Caco-2 (cell line): ENCODE measurements around the gene POM121. TPM values are rescaled to one million over a fixed set of nuclear protein-coding genes. Genes with fewer than 3 reads are reported as not detected.
"Not testable (repeated sequence)": the region's sequence is repeated elsewhere in the genome, so short reads cannot be mapped to it uniquely, and the experiment has no call there.

Experiments used
- Bru-seq: library from RNA; stranded (reverse); fragments of 400-500 nt; gene quantifications from one replicate; lab custom pipeline; 2021; lab: Mats Ljungman, UMichigan
- BruChase-seq, 2 experiments: library from RNA; stranded (reverse); fragments of 400-500 nt; gene quantifications; one replicate each; lab custom pipeline; 2021; lab: Mats Ljungman, UMichigan
- BruUV-seq: library from RNA; stranded (reverse); fragments of 400-500 nt; replicated peaks from 2 replicates; lab custom pipeline; 2021; lab: Mats Ljungman, UMichigan
- CTCF ChIA-PET: fragments of 300-600 bp; sonication (Branson Sonifier 250); formaldehyde crosslinking; loops from one replicate; lab custom pipeline; 2022; ENCODE audit warnings: antibody characterized with exemption; lab: Charles Lee
- POLR2A ChIA-PET: fragments of 300-600 bp; sonication (Branson Sonifier 250); formaldehyde crosslinking; loops from one replicate; lab custom pipeline; 2022; ENCODE audit warnings: antibody characterized with exemption; lab: Charles Lee
- DNase-seq, 2 experiments: peaks; one replicate each; pipeline versions ENCODE4 v3.0.0 to v3.0.0-alpha.2; 2020 to 2022
- H3K27me3 ChIP-seq: replicated peaks from 2 replicates; pipeline ENCODE4 v1.6.0; 2011; ENCODE audit warnings: low read length; ENCODE audit not compliant: control insufficient read depth, insufficient read depth
- H3K36me3 ChIP-seq: 2 replicates; pipeline ENCODE4 v1.5.1; 2011; ENCODE audit warnings: low read length; ENCODE audit not compliant: control insufficient read depth, insufficient read depth
- H3K4me1 ChIP-seq: fragments of 250-450 bp; sonication (Bioruptor Pico); 2 replicates; pipeline ENCODE4 v1.5.1; 2020; ENCODE audit warnings: mild to moderate bottlenecking
- H3K4me3 ChIP-seq: 2 replicates; pipeline ENCODE4 v1.5.1; 2011; ENCODE audit warnings: low read depth, mild to moderate bottlenecking, control low read depth, low read length
- H3K9me3 ChIP-seq: fragments of 250-450 bp; sonication (Bioruptor Pico); 2 replicates; pipeline ENCODE4 v1.5.1; 2020; ENCODE audit warnings: mild to moderate bottlenecking, moderate library complexity
- H3K27ac Mint-ChIP-seq: one replicate; pipeline ENCODE4 v1.8.0; 2022; ENCODE audit warnings: mixed read lengths; ENCODE audit not compliant: unreplicated experiment
- H3K27me3 Mint-ChIP-seq: one replicate; pipeline ENCODE4 v1.8.0; 2022; ENCODE audit warnings: mixed read lengths; ENCODE audit not compliant: insufficient read depth, unreplicated experiment
- H3K36me3 Mint-ChIP-seq: one replicate; pipeline ENCODE4 v1.8.0; 2022; ENCODE audit warnings: mild to moderate bottlenecking, mixed read lengths; ENCODE audit not compliant: insufficient read depth, unreplicated experiment
- H3K4me1 Mint-ChIP-seq: one replicate; pipeline ENCODE4 v1.8.0; 2022; ENCODE audit warnings: low read depth, mixed read lengths; ENCODE audit not compliant: unreplicated experiment
- H3K4me3 Mint-ChIP-seq: one replicate; pipeline ENCODE4 v1.8.0; 2022; ENCODE audit warnings: mild to moderate bottlenecking, moderate library complexity, mixed read lengths; ENCODE audit not compliant: unreplicated experiment
- H3K9me3 Mint-ChIP-seq: one replicate; pipeline ENCODE4 v1.8.0; 2022; ENCODE audit warnings: mixed read lengths; ENCODE audit not compliant: unreplicated experiment
- intact Hi-C: fragments of 100-400 bp; cut with micrococcal nuclease; formaldehyde crosslinking; loops from one replicate; pipeline ENCODE4 v1.10.0; 2022; ENCODE audit not compliant: unreplicated experiment
- long read RNA-seq: library from polyadenylated mRNA; stranded (forward); transcript quantifications from one replicate; pipeline ENCODE4 v2.0.0, GENCODE V29; 2022
- total RNA-seq: library from RNA; stranded (reverse); gene quantifications from 2 replicates; pipeline ENCODE4 v1.2.3, GENCODE V29; 2022
- TF ChIP-seq, protein P1 (sequence below), 2 experiments: fragments of 200-600 bp in 1 of 2; IDR thresholded peaks; 1 replicate in 1 of 2; 2 replicates in 1 of 2; pipeline versions ENCODE4 v1.5.1 to v1.8.0; 2011 to 2022; ENCODE audit warnings: antibody characterized with exemption in 1 of 2, control low read depth in 1 of 2, inconsistent platforms in 1 of 2, low read depth in 1 of 2, low read length in 1 of 2, mild to moderate bottlenecking in 1 of 2, moderate library complexity in 1 of 2; ENCODE audit not compliant: insufficient read depth in 1 of 2, severe bottlenecking in 1 of 2, unreplicated experiment in 1 of 2

Gene POM121
- total RNA-seq (76.8 and 83.1 TPM in 2 replicates), Bru-seq, nascent RNA (percentile 89 among the genes with signal in this experiment), BruChase-seq, experiment 1, labeled RNA remaining after a 2-hour chase (percentile 89 among the genes with signal in this experiment), BruChase-seq, experiment 2, labeled RNA remaining after a 6-hour chase (percentile 92 among the genes with signal in this experiment)
- long read RNA-seq, full-length matches to known transcripts, result 1 of 111 reads
- long read RNA-seq, partial matches to known transcripts, result 78 of 111 reads
- long read RNA-seq, other reads (novel, unspliced or antisense), result 32 of 111 reads

DNA sequence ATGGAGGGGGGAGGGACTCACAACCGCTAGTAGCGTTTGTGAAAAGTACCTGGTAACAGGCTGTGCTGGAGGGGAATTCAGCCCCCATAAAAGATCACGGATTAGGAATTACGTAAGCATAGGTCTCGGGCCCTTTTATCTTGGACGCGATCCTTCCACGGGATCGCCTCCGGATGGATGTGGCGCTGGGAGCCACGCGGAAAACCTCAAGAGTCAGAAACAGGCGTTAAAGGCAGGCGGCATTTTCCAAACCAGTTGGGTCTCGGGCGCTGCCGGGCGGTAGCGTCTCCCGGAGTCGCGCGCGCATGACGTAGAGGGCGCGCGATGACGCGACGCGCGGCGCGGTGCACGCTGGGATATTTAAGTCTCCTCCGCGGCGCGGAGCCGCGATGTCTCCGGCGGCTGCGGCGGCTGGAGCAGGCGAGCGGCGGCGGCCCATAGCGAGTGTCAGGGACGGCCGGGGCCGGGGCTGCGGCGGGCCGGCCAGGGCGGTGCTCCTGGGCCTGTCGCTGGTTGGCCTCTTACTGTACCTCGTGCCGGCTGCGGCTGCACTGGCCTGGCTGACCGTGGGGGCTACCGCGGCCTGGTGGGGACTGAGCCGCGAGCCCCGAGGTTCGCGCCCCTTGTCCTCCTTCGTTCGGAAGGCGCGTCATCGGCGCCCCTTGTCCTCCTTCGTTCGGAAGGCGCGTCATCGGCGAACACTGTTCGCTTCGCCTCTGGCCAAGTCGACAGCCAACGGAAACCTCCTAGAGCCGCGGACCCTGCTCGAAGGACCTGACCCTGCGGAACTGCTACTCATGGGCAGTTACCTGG, at the start of gene POM121:
Gene POM121 (plus strand): TSS at position 363 of the 813 bp plus-strand sequence. CDS start 27 bp downstream, at position 390.
- ChIA-PET POLR2A (no interaction called here), CTCF (no interaction called here)
- DNase-seq, result peak; percentile 86 to 89
- Histone ChIP-seq H3K4me1 (no peaks in the 10 kb centered on the region), H3K9me3 (no peaks in the 10 kb centered on the region), H3K4me3 (peak within 1 kb of the TSS; percentile 56), H3K27me3 (no peaks in the 10 kb centered on the region), H3K36me3 (peaks cover 3% of the 10 kb centered on the region; the same call in 1 of the 2 replicates)
- TF ChIP-seq, protein P1, sequence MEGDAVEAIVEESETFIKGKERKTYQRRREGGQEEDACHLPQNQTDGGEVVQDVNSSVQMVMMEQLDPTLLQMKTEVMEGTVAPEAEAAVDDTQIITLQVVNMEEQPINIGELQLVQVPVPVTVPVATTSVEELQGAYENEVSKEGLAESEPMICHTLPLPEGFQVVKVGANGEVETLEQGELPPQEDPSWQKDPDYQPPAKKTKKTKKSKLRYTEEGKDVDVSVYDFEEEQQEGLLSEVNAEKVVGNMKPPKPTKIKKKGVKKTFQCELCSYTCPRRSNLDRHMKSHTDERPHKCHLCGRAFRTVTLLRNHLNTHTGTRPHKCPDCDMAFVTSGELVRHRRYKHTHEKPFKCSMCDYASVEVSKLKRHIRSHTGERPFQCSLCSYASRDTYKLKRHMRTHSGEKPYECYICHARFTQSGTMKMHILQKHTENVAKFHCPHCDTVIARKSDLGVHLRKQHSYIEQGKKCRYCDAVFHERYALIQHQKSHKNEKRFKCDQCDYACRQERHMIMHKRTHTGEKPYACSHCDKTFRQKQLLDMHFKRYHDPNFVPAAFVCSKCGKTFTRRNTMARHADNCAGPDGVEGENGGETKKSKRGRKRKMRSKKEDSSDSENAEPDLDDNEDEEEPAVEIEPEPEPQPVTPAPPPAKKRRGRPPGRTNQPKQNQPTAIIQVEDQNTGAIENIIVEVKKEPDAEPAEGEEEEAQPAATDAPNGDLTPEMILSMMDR (IDR thresholded peaks at IDR 0.05; ENCODE audit: insufficient read depth in 1 of 2, low read depth in 1 of 2, low read length in 1 of 2, severe bottlenecking in 1 of 2, unreplicated experiment in 1 of 2), result no peak
- no TSS peak for BruUV-seq
- Mint-ChIP-seq H3K36me3 (peaks cover 75% of the 10 kb centered on the region), H3K4me1 (peaks cover 8% of the 10 kb centered on the region), H3K27me3 (no peaks in the 10 kb centered on the region), H3K27ac (peak within 1 kb of the TSS; percentile 99), H3K4me3 (peak within 1 kb of the TSS; percentile 95), H3K9me3 (no peaks in the 10 kb centered on the region)
- intact Hi-C loops, result loop anchor here (2.0 kb wide), 1 partner anchor 46 kb away; no protein-coding TSS in a partner anchor

DNA sequence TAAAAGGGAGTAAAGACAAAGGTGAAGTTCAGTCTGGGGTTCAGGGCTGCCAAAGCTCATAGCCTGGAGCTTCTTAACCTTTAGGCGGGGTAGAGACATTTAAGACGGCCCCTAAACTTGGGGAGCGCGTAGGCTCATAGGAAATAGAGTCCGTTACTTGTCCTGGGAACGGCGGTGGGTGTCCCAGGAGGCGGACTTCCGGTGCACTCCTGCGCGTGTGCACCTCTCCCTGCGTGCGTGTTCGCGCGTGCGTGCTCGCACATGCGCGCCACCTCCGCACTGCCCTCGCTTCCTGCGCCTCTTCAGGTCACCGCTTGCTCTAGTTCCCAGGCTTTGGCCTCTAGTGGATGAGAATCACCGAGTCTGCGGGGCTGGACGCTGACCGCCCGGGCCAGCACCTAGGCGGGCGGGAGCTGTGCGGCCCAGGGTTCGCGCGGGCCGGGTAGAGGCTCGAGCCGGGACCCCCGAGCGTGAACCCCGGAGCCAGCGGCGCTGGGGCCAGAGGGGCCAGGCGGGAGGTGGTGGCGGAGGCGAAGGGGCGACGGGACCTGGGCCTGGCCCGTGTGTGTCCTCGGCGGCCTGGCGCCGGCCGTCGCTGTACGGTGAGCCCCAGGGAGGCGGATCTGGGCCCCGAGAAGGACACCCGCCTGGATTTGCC, 45.7 kb upstream of the POM121 start:
- BruUV-seq, H3K9me3 Mint-ChIP-seq, CTCF ChIA-PET, H3K9me3 ChIP-seq, H3K27me3 Mint-ChIP-seq, H3K4me1 ChIP-seq, POLR2A ChIA-PET, H3K4me1 Mint-ChIP-seq, H3K27me3 ChIP-seq, H3K36me3 ChIP-seq: not testable (repeated sequence)
- peak overlapping the region; percentile 56 for H3K4me3 ChIP-seq
- Mint-ChIP-seq H3K36me3 (peaks cover 28% of the 10 kb centered on the region), H3K4me3 (peak overlapping the region; percentile 98), H3K27ac (peak overlapping the region; percentile 81)
- DNase-seq, result peak; percentile 86 to 89
- intact Hi-C loops, result loop anchor here (2.0 to 5.0 kb wide), 2 partner anchors 46 to 52 kb away; partner anchors contain the start of genes POM121 and TYW1B

DNA sequence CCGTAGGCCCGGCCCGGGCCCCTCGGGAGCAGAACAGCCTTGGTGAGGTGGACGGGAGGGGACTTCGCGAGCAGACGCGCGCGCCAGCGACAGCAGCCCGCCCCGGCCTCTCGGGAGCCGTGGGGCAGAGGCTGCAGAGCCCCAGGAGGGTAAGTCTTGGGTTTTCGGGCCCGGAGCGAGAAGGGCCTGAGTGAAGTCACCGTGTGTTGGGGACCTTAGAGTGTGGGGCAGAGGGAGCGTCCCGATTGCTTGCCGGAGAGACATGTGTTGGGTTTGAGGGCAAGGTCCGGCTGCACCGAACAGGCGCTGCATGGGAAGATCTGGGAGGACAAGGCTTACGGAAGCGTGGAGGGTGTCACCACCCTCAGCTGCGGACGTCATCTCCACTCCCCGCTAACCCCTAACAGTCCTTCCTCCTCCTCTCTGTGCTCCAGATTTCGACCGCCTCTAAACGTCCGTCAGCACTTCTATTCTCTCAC, 45.1 kb upstream of the POM121 start:
- H3K4me3 ChIP-seq, result peak overlapping the region; percentile 56
- intact Hi-C loops, result loop anchor here (2.0 to 5.0 kb wide), 2 partner anchors 45 to 52 kb away; partner anchors contain the start of genes POM121 and TYW1B
- Mint-ChIP-seq H3K36me3 (peaks cover 28% of the 10 kb centered on the region), H3K4me3 (peak overlapping the region; percentile 98), H3K27ac (peak overlapping the region; percentile 81)
- H3K27me3 Mint-ChIP-seq, H3K27me3 ChIP-seq, CTCF ChIA-PET, H3K4me1 ChIP-seq, H3K36me3 ChIP-seq, H3K4me1 Mint-ChIP-seq, H3K9me3 Mint-ChIP-seq, BruUV-seq, H3K9me3 ChIP-seq, POLR2A ChIA-PET: not testable (repeated sequence)
- DNase-seq, result peak; percentile 66 to 76

DNA sequence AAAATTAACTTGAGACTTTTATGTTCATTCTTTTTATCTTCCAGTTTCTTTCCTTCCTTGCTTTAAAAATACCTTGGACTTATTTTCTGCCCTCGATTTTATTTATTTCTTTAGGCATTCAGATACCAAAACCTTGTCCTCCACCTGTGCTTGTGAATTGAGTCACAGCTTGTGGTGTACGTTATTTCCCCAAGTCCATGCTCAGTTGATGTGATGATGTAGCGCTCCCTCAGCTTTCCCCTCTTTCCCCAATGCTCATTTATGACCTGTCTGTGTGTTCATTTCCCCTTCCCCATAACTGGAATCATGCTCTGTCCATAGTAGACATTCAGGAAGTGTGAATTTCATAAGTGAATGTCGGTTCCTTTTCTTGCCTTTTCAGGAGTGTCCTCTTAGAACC, 33.1 kb upstream of the POM121 start:
- DNase-seq, intact Hi-C loops, BruUV-seq, H3K4me3 ChIP-seq, H3K27me3 ChIP-seq, H3K36me3 ChIP-seq, H3K9me3 Mint-ChIP-seq, CTCF ChIA-PET, H3K9me3 ChIP-seq, H3K27ac Mint-ChIP-seq, H3K4me3 Mint-ChIP-seq, POLR2A ChIA-PET, H3K4me1 Mint-ChIP-seq, H3K27me3 Mint-ChIP-seq, H3K4me1 ChIP-seq: not testable (repeated sequence)
- H3K36me3 Mint-ChIP-seq, result peaks cover 45% of the 10 kb centered on the region

DNA sequence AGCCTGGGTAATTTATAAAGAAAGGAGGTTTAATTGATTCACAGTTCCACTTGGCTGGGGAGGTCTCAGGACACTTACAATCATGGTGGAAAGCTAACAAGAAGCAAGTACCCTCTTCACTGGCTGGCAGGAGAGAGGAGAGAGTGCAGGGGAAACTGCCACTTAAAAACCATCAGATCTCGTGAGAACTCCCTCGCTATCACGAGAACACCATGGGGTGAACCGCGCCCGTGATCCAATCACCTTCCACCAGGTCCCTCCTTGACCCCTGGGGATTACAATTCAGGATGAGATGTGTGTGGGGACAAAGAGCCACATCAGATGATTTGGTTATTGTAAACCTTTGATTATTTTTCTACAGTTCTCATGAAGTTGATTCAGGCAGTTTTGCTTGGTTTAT, 20.2 kb upstream of the POM121 start:
- H3K4me3 Mint-ChIP-seq, H3K4me1 Mint-ChIP-seq, POLR2A ChIA-PET, H3K36me3 ChIP-seq, H3K9me3 Mint-ChIP-seq, BruUV-seq, H3K4me1 ChIP-seq, CTCF ChIA-PET, intact Hi-C loops, H3K27me3 ChIP-seq, H3K9me3 ChIP-seq, H3K27me3 Mint-ChIP-seq, H3K27ac Mint-ChIP-seq, DNase-seq, H3K4me3 ChIP-seq: not testable (repeated sequence)
- peaks cover 63% of the 10 kb centered on the region for H3K36me3 Mint-ChIP-seq
